NCI-H2227 treated with DMSO at 0.1 percent for 48 hours (cell line): ENCODE data around the gene ELF2.
A peak's percentile ranks its signal among the peaks of the same experiment; 100 is the strongest.
"Not testable (repeated sequence)": the region's sequence is repeated elsewhere in the genome, so short reads cannot be mapped to it uniquely, and the experiment has no call there.

Experiments used
- DNase-seq: peaks from one replicate; lab custom pipeline; 2025; lab: John Stamatoyannopoulos, UW

Gene ELF2

GRCh38 chr4:139018971-139019758 is 157.9 kb downstream of the ELF2 start:
- DNase-seq: no peak

- no peak for DNase-seq
Observed at GRCh38 chr4:139018501-139018900, 158.5 kb downstream of the ELF2 start.

- no peak for DNase-seq
Observed at GRCh38 chr4:139017861-139018260, 159.2 kb downstream of the ELF2 start.

- peak; percentile 16 for DNase-seq
Observed at GRCh38 chr4:139015948-139016471, 161.0 kb downstream of the ELF2 start.

GRCh38 chr4:139015269-139015947 is 161.6 kb downstream of the ELF2 start, which contains the start of gene NOCT:
TSS of gene NOCT (plus strand) at chr4:139015781. CDS start at chr4:139015982, 201 bp downstream.
- DNase-seq: peak; percentile 85

GRCh38 chr4:139014371-139015268 is 162.4 kb downstream of the ELF2 start:
- peak; percentile 65 for DNase-seq

GRCh38 chr4:139011225-139011950 is 165.6 kb downstream of the ELF2 start:
- DNase-seq: no peak

GRCh38 chr4:139009702-139010101 is 167.3 kb downstream of the ELF2 start:
- no peak for DNase-seq

- DNase-seq: not testable (repeated sequence)
Observed at GRCh38 chr4:139008278-139008677, 168.7 kb downstream of the ELF2 start.

GRCh38 chr4:139007640-139008039 is 169.4 kb downstream of the ELF2 start:
- DNase-seq: no peak
